ENCODE data around the gene GPSM3.
"Not testable (repeated sequence)": the region's sequence is repeated elsewhere in the genome, so short reads cannot be mapped to it uniquely, and the experiment has no call there.

The GPSM3 gene

DNA sequence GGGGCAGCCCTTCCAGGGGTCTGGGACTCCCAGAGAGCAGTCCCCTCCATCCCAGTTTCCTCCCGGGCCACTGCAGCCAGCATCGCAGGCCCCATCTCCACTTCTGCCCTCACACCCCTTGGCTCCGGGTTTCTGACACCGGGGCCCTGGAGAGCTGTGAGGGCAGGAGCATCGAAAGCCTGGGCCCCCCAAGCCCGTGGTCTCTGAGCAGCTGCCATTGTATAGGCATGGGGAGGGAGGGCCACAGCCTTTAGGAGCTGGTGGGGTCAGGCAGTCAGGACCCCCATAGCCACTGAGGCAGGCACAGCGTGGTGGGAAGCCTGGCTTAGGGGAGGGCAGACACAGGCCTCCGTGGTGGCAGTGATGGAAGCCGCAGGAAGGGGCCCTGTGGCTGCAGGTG is 9.7 kb upstream of the GPSM3 start:
- DNase-seq (ENCODE audit: low read depth in 2 of 2): no peak

DNA sequence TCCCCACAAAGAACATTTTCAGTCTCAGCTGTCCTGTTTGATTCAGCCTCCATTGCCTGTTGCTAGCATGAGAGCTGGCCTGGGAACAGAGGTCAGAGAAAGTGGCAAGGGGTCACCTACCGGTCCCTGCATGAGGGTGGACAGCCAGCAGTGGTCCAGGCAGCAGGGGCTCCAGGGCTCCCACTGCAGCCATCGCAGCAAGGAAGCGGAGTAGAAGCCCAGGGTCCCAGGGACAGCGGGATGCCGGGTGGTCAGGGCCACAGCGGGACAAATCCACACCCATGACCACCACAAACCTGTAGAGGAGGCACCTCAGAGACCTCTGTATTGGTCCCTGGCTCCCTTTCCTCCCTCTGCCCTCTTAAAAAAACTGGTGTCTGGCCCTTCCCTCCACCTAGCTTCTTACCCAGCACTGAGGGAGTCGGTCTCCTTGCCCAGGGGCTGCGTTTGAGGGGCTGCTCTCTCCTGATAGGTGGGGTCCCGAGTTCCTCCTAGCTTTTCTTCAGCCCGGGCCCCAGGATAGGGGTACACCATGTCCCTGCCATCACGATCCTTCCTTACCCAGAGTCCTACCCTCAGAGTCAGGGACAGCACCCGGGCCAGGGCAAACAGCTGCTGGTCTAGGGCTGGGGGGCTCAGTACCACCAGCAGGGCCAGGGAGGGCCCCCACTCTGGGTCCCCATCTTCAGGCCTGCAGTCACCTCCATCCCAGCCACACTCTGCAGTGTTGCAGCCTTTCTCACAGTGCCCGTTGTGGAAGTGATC is 8.4 kb upstream of the GPSM3 start:
- DNase-seq (ENCODE audit: low read depth in 2 of 2): no peak

DNA sequence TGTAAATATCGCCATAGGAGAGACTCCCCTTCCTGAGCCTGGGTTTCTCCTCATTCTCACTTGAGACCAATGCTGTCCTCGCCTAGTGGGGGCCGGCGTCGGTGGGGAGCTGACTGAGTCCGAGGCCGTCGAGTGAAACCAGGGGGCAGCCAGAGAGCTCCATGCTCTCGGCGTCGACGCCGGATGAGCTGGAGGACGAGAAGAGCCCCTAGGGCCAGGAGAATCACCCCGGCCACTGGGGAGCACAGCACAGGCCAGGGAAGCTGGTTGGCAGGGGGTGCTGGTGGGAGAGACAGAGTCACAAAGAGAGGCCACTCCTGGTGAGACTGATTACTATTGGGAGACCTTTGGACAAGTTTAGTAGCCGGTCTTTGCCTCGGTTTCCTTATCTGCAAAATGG is 6.4 kb upstream of the GPSM3 start:
- no peak for DNase-seq (ENCODE audit: low read depth in 2 of 2)

DNA sequence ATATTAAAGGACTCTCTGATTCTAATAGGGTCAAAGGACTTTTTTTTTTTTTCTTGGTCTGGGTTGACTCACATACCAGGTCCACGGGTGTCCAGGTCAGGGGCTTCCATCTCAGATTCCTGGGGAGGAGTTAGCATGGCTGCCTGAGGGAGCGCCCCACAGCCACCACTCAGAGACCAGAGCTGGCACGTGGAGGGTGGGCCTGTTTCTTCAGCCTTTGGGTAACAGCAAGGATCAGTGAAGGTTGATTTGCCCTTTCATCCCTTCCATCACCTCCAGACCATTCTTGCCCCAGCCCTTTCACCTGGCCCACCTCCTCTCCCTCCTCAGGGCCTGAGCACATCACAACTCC is 5.9 kb upstream of the GPSM3 start:
- no peak for DNase-seq (ENCODE audit: low read depth in 2 of 2)

DNA sequence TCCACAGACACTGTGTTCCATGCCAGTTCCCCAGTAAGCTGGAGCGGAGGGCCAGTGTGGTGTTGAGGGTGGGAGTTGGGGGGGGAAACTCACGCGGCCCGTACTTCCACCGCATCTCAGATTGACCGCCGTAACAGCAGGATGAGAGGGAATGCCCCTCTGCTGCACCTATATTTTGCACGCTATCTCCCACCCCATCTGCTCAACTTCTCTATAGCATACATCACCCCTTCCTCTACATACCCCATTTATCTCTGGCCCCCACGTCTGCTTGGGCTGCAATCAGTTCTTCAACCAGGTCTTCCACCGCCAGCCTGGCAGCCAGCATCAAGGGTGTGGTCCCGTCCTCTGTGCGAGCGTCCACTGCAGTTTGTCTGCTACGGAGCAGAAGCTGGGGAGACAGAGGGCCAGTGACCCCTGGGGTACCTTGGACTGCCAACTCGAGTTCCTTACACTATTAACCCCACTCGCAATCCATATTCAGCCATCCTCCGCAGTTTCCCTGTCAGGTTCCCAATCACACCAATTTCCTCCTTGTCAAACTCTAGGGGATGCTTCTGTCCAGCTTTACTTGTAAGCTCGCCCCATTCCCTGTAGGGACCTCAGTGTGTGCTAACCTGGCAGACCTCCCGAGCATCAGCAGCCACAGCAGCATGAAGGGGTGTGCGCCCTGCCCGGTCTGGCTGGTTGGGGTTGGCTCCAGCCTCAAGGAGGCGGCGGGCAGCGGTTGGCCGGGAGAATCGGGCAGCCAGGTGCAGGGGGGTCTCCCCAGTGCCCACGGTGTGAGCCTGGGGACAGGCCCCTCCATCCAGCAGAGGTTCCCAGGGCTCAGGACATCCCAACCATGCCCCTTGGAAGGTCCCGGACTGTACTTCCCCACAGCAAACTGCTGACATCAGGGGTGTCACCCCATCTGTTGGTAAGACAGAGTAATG is 4.5 kb upstream of the GPSM3 start:
- DNase-seq (ENCODE audit: low read depth in 2 of 2): no peak

DNA sequence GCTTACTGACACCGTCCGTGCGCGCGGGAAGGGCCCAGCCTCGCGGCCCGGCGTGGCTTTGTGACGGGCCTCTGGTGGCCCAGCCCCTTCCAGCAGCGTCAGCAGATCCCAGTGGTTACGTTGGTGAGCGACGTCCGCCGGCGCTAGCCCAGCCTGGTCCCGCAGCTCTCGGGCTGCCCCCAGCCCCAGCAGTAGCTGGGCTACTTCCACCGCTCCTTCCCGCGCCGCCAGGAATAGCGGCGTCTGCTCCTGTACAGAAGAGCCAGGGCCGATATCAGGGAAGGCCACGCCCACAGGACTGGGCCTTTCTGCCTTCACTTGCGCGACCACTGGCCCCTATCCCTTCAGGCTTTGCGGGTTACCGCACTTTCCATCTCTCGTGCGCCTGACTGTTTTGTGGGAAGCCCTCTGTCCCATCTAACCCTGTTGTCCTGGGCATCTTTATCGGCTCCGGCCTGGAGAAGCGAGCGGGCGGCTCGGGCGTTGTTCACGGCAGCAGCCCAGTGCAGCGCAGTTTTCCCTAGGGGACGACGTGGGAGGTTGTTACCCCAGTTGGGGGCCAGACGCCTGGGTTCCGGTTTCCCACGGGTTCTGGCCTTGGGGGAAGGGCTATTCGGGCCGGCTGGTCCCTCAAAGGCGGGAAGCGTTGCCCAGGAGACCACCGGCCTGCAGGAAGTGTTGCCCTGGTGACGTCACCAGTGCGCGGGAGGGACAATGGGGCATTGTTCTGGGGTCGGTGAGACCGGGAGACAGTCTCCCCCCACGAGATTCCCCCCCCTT is 3.6 kb upstream of the GPSM3 start:
- peak in 1 of 2 donors; percentile 59 for DNase-seq (ENCODE audit: low read depth in 2 of 2)

DNA sequence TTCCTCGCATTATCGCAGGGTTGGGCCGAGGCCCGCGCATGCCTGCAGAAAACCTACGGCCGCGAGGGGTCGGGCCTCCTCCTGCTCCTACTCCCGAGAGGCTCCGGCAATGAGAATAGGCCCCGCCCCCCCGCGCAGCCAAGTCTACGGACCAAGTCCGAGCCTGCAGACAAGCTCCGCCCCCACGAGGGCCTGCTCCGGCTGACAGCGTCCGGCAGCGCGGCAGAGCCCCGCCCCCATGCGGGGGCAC is 3.1 kb upstream of the GPSM3 start:
- peak; percentile 100 for DNase-seq (ENCODE audit: low read depth in 2 of 2)

DNA sequence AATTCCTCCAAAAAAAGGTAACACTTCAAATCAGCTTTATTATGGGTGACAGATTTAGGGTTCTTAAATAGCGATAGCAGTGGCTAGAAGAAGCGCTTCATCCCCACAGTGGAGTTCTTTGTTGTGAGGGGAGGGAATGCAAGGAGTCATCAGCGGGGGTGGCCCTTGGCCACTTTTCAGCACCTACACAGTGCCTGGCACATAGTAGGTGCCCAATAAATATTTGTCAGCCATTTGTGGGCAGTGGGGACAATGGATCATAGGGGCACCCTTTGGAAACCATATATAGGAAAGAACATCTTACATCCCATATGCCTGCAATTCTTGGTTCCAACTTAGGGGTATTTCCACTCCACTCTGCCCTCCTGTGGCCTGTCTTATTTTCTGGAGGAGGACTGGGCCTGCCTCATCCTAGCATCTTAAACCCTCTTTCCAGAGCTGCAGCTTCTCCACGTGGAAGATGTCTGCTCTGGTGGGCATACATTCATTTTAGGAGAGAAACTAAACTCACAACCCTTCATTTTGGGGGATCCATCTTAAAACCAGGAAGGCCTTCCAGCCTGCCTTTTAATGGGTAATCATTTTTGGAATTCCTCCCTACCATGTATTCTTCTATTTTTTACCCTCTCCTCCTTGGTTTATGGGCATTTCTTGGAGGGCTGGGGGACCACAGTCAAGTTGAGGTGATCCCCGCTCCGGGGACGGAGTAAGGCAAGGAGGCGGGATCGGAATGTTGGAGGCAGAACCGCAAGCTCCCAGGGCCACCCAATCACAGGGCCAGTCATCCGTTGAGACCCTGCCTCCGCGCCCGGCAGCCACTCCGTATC is 2.6 kb upstream of the GPSM3 start:
- no peak for DNase-seq (ENCODE audit: low read depth in 2 of 2)

DNA sequence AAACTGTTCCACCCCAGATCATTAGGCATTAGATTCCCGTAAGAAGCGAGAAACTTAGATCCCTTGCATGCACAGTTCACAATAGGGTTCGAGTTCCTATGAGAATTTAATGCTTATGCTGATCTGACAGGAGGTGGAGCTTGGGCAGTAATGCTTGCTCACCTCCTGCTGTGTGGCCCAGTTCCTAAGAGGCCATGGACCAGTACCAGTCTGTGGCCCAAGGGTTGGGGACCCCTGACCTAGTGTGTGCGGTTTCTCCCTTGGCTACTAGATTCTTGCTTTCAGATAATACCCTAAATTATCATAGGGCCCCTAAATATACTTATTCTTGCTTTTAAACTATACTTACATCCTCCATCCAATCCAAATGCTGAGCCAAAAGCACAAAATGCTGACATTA is 1.9 kb upstream of the GPSM3 start:
- DNase-seq (ENCODE audit: low read depth in 2 of 2): no peak

DNA sequence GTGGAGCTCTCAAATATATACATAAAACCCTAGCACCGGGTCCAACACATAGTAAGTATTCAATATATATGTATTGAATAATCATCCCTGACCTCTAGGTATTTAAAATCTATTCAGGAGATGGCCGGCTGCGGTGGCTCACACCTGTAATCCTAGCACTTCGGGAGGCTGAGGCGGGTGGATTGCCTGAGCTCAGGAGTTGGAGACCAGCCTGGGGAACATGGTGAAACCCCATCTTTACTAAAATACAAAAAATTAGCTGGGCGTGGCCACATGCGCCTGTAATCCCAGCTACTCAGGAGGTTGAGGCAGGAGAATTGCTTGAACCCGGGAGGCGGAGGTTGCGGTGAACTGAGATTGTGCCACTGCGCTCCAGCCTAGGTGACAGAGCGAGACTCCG is 653 bp upstream of the GPSM3 start:
- not testable (repeated sequence) for DNase-seq (ENCODE audit: low read depth in 2 of 2)

DNA sequence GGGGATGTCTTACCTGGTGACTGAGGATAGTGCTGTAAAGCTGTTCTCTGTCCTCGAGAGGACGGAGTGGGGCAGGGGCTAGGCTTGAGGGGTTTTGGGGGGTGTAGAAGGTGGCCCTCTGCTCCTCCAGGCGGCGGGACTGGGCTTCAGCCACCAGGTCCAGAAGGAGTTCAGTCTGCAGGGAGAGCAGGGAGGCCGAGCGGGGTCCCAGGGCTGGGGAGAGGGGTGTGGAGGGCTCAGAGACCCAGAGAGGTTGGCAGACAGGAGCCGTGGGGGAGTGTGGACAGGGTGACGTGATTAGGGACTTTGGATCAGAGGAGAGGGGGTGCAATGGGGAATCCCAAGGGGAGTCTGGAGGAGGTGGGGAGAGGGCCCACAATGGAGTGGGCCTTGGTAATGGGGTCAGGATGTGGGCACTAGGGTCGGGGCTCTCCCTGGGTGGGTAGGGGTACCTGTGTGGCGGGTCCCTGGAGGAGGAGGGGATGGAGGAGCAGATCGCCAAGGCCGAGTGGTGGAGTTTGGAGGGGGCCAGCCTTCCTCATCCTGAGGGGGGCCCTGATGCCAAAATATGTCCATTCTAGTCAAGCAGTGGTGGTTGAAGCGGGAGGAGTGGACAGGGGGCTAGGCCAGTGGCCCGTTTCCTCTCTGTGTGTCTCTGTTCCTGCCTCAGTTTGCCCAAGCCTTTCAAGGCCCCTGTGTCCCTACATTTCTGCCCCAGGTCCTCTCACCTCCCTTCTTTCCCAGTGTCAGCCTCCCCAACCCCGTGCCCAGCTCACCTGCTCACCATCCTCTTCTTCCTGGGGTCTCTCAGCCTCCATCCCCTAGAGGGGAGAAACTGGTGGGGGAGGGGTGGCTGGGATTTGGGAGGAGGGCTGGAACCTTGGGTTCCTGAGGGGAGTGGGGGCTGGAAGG is 491 bp downstream of the GPSM3 start:
- DNase-seq (ENCODE audit: low read depth in 2 of 2): no peak

DNA sequence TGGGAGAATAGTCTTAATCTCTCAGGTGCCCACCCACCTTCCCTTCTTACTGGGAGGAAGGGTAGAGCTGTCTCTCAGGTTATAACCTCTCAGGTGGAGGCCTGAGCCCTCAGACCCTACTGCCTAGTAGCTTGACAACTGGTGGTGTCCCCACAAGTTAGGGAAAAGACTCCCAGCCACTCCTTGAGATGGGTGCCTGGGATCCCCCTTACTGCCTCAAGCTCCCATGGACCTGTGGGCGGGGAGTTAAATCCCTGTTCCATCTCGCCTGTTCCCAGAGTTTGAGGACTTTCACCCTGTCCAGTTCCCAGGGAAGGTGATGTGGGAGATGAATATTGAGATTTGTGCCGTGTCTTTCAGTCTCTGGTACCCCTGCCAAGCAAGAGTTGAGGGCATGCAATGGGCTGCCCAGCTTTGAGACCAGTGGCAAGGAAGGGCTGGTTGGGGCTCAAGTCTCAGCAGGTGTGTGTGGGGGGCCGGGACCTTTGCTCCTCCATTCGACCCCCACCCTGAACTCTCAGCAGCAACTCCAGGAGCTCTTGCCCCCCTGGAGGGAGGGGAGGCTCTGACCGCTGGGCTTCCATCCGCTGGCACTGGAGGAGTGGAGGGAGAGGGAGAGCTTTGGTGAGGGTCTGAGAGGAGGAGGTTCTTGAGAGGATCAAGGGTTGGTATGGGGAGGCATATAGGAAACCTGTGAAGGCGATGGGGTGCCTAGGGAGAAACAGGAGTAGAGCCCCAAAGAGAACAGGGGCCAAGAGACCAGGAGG is 1.3 kb downstream of the GPSM3 start:
- DNase-seq (ENCODE audit: low read depth in 2 of 2): no peak

DNA sequence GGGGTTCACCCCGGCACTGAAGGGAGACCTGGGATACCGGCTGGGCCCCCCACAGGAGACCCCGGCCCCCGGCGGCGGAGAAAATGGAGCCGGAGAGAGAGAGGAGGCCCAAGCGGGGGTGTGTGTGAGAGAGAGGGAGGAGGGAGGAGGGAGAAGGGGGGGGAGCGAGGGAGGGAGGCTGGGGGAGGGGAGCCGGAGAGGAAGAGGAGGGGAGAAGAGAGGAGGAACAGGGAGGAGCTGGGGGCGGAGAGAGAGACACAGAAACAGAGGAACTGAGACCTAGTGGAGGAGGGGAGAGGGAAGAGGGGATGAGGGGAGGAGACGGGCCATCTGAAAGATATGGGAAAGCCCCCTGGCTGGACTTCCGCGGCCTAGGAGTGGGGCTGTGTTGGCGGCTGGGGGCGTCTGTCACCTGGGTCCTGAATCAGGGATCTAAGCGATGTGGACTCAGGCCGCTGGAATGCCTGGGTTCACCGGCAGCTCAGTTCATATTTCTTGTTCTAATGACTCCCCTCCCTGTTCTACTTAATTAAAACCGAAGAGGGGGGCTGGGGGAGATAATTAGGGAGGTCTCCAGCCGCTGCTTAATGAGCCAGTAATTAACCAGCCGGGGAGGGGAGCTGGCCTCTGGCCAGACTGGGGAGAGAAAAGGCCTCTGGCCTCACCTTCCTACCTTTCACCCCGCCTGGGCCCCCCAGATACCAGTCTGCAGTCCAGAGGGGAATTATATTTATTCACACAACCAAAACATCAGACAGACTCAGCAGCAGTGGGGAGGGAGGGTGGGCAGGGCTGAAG is 2.2 kb downstream of the GPSM3 start, which contains the start of gene PBX2:
Gene PBX2 (minus strand): TSS at position 149 of the 798 bp plus-strand sequence. CDS start 287 bp downstream, outside the sequence.
- peak; percentile 75 to 86 for DNase-seq (ENCODE audit: low read depth in 2 of 2)

DNA sequence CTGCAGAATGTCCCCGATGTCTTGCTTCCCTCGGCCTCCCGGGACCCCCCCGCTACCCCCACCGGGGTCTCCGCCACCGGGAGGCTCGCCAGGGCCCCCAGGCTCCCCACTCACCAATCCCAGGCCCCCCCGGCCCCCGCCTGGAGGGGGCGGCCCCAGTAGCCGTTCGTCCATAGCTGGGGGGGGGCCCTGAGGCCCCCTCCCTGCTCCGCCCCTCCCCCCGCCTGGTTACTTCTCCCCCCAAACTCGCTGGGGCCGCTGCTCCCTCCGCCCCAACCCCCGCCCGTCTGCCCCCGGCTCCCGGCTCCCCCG is 2.7 kb downstream of the GPSM3 start:
- no peak for DNase-seq (ENCODE audit: low read depth in 2 of 2)

DNA sequence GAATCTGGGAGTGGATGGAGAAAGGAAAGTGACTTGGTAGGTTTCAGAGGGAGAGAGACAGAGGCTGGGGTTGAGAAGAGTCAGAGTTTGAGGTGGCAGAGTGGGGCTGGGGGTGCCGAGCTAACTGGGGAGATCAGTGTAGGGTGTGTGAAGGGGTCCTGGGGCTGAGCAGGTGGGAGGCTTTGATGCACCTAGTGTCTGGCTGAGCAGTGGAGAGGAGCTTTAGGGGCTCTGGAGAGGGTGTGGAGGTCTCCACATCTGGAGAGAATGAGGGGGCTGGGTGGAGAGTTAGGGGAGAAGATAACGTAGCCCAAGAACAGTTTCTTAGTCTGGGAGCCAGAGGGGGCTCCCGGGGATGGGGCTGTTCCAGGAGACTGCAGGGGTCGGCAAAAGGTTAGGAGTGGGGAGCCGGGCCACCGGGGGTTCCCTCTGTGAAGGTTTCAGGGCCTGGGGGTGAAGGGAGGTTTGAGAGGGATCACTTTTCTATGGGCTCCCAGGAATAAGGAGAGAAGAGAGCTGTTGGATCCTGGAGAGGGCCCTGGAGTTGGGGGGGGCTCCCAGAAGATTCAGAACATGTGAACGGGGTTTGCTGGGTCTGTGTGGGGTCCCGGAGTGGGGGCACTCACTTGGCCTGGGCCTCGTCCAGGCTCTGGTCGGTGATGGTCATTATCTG is 3.2 kb downstream of the GPSM3 start:
- DNase-seq (ENCODE audit: low read depth in 2 of 2): no peak

DNA sequence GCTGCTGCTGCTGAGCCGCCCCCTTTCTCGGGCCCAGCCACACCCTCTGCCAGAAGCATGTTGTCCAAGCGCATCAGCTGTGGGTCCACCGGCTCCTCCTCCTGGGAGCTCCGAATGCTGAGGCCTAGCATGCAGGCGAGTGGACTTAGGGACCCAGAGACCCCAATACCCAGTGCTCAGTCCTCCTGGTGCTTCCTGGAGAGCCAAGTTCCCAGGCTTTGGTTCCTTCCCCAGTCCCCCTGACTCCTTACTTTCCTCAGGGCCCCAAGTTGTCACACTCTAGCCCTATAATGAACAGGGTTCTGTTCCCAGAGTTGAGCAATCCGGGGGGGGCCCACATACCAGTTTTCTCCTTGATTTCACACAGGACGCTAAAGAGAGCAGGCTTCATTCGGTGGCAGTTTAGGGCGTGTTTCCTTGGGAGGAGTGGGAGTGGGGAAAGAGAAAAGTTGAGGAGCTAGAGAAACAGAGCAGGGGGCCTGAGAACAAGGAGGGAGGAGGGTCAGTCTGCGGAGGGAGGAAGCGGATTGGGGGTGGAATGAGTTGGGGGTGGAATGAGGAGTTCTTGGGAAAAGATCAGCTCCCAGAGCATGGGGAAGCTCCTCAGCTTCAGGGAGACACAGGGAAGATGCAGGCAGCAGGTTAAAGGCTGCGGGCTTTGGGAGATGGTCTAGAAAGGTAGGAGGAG is 3.9 kb downstream of the GPSM3 start:
- no peak for DNase-seq (ENCODE audit: low read depth in 2 of 2)

DNA sequence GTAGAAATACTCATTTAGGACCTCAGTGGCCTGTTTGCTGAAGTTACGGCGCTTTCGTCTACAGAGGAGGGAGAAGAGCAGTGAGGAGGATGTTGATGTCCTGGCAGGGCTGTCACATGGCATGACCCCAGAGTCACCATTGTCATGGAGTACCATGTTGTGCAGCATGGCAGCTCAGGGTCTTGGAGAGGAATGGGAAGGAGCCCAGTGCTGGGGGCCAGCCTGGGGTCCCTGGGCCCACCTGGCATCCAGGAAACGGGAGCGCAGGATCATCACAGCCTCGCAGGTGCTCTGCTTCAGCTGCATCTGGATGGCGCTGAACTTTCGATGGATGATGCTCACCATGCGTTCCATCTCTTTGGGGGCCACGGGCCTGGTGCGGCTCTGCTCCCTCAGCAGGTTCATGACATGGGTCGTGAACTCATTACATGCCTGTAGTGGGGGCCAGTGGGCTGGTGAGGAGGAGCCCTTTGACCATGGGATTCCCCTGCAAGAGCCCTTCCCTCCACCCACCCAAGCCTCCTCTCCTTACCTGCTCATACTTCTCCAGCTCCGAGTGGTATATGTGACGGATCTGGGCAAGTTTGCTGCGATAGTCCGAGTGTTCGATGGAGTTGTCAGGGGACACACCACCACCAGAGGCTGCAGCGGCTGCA is 4.6 kb downstream of the GPSM3 start:
- DNase-seq (ENCODE audit: low read depth in 2 of 2): not testable (repeated sequence)
